ENCODE data around the gene FERMT2.

Gene FERMT2

GRCh38 chr14:52950898-52951680 lies at the start of gene FERMT2:
FERMT2 (minus strand) TSS chr14:52951050; CDS start chr14:52950568, 482 bp downstream.
- peaks cover 57 to 79% (median 68%) of the 10 kb centered on the region in 11 experiments for H3K27me3 ChIP-seq
- H3K27ac ChIP-seq, result peak within 1 kb of the TSS in 2 of 11 experiments; percentile 52 to 59; a peak in 4 of 22 replicates
- H3K4me1 ChIP-seq, result peaks cover 4 to 17% (median 11%) of the 10 kb centered on the region in 10 experiments; a peak in 18 of 20 replicates
- peak within 1 kb of the TSS; percentile 42 to 79 (median 70); a peak in 21 of 22 replicates for H3K9ac ChIP-seq
- H3K9me3 ChIP-seq (replicated peaks in 1 of 11), result no peaks in the 10 kb centered on the region
- H4K20me1 ChIP-seq, result peaks cover 0 to 30% (median 0%) of the 10 kb centered on the region in 11 experiments; a peak in 10 of 22 replicates
- peak within 1 kb of the TSS; percentile 92 to 100 (median 98) for H3K4me2 ChIP-seq
- H3K4me3 ChIP-seq, result peak within 1 kb of the TSS; percentile 63 to 84 (median 73)
- H3K36me3 ChIP-seq, result no peaks in the 10 kb centered on the region
- TF ChIP-seq Cebpa-rat (IDR thresholded peaks at IDR 0.05), result no peak

GRCh38 chr14:52998376-52999015 lies 47.6 kb upstream of the FERMT2 start:
- Histone ChIP-seq H4K20me1 (no peaks in the 10 kb centered on the region), H3K4me1 (no peaks in the 10 kb centered on the region), H3K4me2 (no peak overlapping the region), H3K36me3 (no peaks in the 10 kb centered on the region), H3K9ac (no peak overlapping the region), H3K9me3 (replicated peaks in 1 of 11) (0 out of 22 replicates have a peak, but pooled peaks cover 0 to 10% (median 0%) of the 10 kb centered on the region in 11 experiments), H3K27me3 (no peaks in the 10 kb centered on the region), H3K4me3 (no peak overlapping the region), H3K27ac (no peak overlapping the region)
- no peak for TF ChIP-seq Cebpa-rat (IDR thresholded peaks at IDR 0.05)

- Histone ChIP-seq H3K27me3 (no peaks in the 10 kb centered on the region), H3K4me3 (no peak overlapping the region), H3K4me1 (peaks cover 0 to 4% (median 0%) of the 10 kb centered on the region in 10 experiments; a peak in 3 of 20 replicates), H3K36me3 (no peaks in the 10 kb centered on the region), H3K4me2 (no peak overlapping the region), H3K9ac (no peak overlapping the region), H4K20me1 (no peaks in the 10 kb centered on the region), H3K9me3 (replicated peaks in 1 of 11) (peaks cover 0 to 10% (median 0%) of the 10 kb centered on the region in 11 experiments; a peak in 1 of 22 replicates), H3K27ac (no peak overlapping the region)
- no peak for TF ChIP-seq Cebpa-rat (IDR thresholded peaks at IDR 0.05)
Measured at GRCh38 chr14:52996493-52996892, 45.6 kb upstream of the FERMT2 start.

GRCh38 chr14:52995998-52996397 lies 45.1 kb upstream of the FERMT2 start:
- H3K9me3 ChIP-seq (replicated peaks in 1 of 11), result peaks cover 0 to 10% (median 0%) of the 10 kb centered on the region in 11 experiments; a peak in 1 of 22 replicates
- peaks cover 0 to 6% (median 0%) of the 10 kb centered on the region in 10 experiments; a peak in 3 of 20 replicates for H3K4me1 ChIP-seq
- H3K9ac ChIP-seq, result no peak overlapping the region
- no peak overlapping the region for H3K4me3 ChIP-seq
- no peak for TF ChIP-seq Cebpa-rat (IDR thresholded peaks at IDR 0.05)
- H3K36me3 ChIP-seq, result no peaks in the 10 kb centered on the region
- H3K4me2 ChIP-seq, result no peak overlapping the region
- no peaks in the 10 kb centered on the region for H4K20me1 ChIP-seq
- H3K27ac ChIP-seq, result no peak overlapping the region
- H3K27me3 ChIP-seq, result no peaks in the 10 kb centered on the region

- peaks cover 0 to 6% (median 0%) of the 10 kb centered on the region in 10 experiments; a peak in 3 of 20 replicates for H3K4me1 ChIP-seq
- TF ChIP-seq Cebpa-rat (IDR thresholded peaks at IDR 0.05), result no peak
- H3K4me3 ChIP-seq, result no peak overlapping the region
- no peaks in the 10 kb centered on the region for H4K20me1 ChIP-seq
- no peak overlapping the region for H3K9ac ChIP-seq
- H3K4me2 ChIP-seq, result no peak overlapping the region; a peak in 2 of 22 replicates
- H3K9me3 ChIP-seq (replicated peaks in 1 of 11), result peaks cover 0 to 10% (median 0%) of the 10 kb centered on the region in 11 experiments; a peak in 1 of 22 replicates
- H3K27ac ChIP-seq, result no peak overlapping the region
- no peaks in the 10 kb centered on the region for H3K27me3 ChIP-seq
- H3K36me3 ChIP-seq, result no peaks in the 10 kb centered on the region
Measured at GRCh38 chr14:52992236-52992870, 41.5 kb upstream of the FERMT2 start.

GRCh38 chr14:52988139-52988538 lies 37.3 kb upstream of the FERMT2 start:
- Histone ChIP-seq H4K20me1 (no peaks in the 10 kb centered on the region), H3K9ac (no peak overlapping the region), H3K4me3 (no peak overlapping the region), H3K4me1 (peaks cover 0 to 6% (median 0%) of the 10 kb centered on the region in 10 experiments; a peak in 3 of 20 replicates), H3K9me3 (replicated peaks in 1 of 11) (peaks cover 0 to 8% (median 0%) of the 10 kb centered on the region in 11 experiments; a peak in 1 of 22 replicates), H3K36me3 (no peaks in the 10 kb centered on the region), H3K27ac (no peak overlapping the region), H3K27me3 (no peaks in the 10 kb centered on the region), H3K4me2 (no peak overlapping the region)
- TF ChIP-seq Cebpa-rat (IDR thresholded peaks at IDR 0.05), result no peak

- Histone ChIP-seq H3K4me2 (no peak overlapping the region), H3K27me3 (no peaks in the 10 kb centered on the region), H3K27ac (no peak overlapping the region), H3K9ac (no peak overlapping the region), H3K36me3 (no peaks in the 10 kb centered on the region), H4K20me1 (no peaks in the 10 kb centered on the region), H3K9me3 (replicated peaks in 1 of 11) (0 out of 22 replicates have a peak, but pooled peaks cover 0 to 8% (median 0%) of the 10 kb centered on the region in 11 experiments), H3K4me1 (peaks cover 0 to 6% (median 0%) of the 10 kb centered on the region in 10 experiments; a peak in 3 of 20 replicates), H3K4me3 (no peak overlapping the region)
- no peak for TF ChIP-seq Cebpa-rat (IDR thresholded peaks at IDR 0.05)
Measured at GRCh38 chr14:52987514-52987913, 36.7 kb upstream of the FERMT2 start.

- no peak for TF ChIP-seq Cebpa-rat (IDR thresholded peaks at IDR 0.05)
- Histone ChIP-seq H4K20me1 (no peaks in the 10 kb centered on the region), H3K4me1 (peaks cover 0 to 6% (median 0%) of the 10 kb centered on the region in 10 experiments; a peak in 3 of 20 replicates), H3K27ac (no peak overlapping the region), H3K27me3 (no peaks in the 10 kb centered on the region; a peak in 1 of 22 replicates), H3K9ac (no peak overlapping the region), H3K4me2 (no peak overlapping the region), H3K9me3 (replicated peaks in 1 of 11) (0 out of 22 replicates have a peak, but pooled peaks cover 0 to 8% (median 0%) of the 10 kb centered on the region in 11 experiments), H3K4me3 (no peak overlapping the region), H3K36me3 (no peaks in the 10 kb centered on the region)
Measured at GRCh38 chr14:52987042-52987441, 36.2 kb upstream of the FERMT2 start.
